SKM-1 treated with dmso at 0.1 percent for 144 hours (cell line): ENCODE results near the gene GPX4.

ENCODE experiments used
- DNase-seq: peaks from one replicate; lab custom pipeline; 2025; ENCODE audit not compliant: unreplicated experiment; lab: John Stamatoyannopoulos, UW

The GPX4 gene

GRCh38 chr19:1102407-1103131, 1.2 kb upstream of the GPX4 start:
- DNase-seq: no peak

GRCh38 chr19:1103132-1103707, 574 bp upstream of the GPX4 start:
- DNase-seq: no peak

- peak; percentile 21 for DNase-seq
Measured at GRCh38 chr19:1104311-1105007, 665 bp downstream of the GPX4 start.

- no peak for DNase-seq
Measured at GRCh38 chr19:1105008-1105872, 1.4 kb downstream of the GPX4 start.

GRCh38 chr19:1105873-1106840, 2.4 kb downstream of the GPX4 start:
- no peak for DNase-seq

- peak; percentile 21 for DNase-seq
Measured at GRCh38 chr19:1106841-1107660, 3.3 kb downstream of the GPX4 start.

GRCh38 chr19:1107661-1108261, 4.0 kb downstream of the GPX4 start:
- DNase-seq: no peak

- no peak for DNase-seq
Measured at GRCh38 chr19:1108291-1109031, 4.7 kb downstream of the GPX4 start.

GRCh38 chr19:1109032-1109551, 5.3 kb downstream of the GPX4 start:
- no peak for DNase-seq

GRCh38 chr19:1109697-1110671, 6.2 kb downstream of the GPX4 start:
- no peak for DNase-seq

- no peak for DNase-seq
Measured at GRCh38 chr19:1110809-1111640, 7.2 kb downstream of the GPX4 start.

- DNase-seq: no peak
Measured at GRCh38 chr19:1111641-1112267, 8.0 kb downstream of the GPX4 start.

GRCh38 chr19:1112268-1113029, 8.7 kb downstream of the GPX4 start:
- DNase-seq: no peak

GRCh38 chr19:1113030-1113985, 9.5 kb downstream of the GPX4 start:
- DNase-seq: peak; percentile 25
